NT2/D1 (cell line): ENCODE results near the gene BLTP3B.

ENCODE experiments used
- SUZ12 ChIP-seq: IDR thresholded peaks from 2 replicates; pipeline ENCODE4 v1.6.1; 2011; ENCODE audit not compliant: insufficient read length, insufficient read depth; ENCODE audit errors: extremely low read depth
- YY1 ChIP-seq: IDR thresholded peaks from 2 replicates; pipeline ENCODE4 v1.6.1; 2011; ENCODE audit not compliant: insufficient read length, insufficient read depth
- ZNF274 ChIP-seq: IDR thresholded peaks from 2 replicates; pipeline ENCODE4 v1.6.1; 2011; ENCODE audit warnings: mild to moderate bottlenecking, low read depth, low read length

GRCh38 chr12:100146252-100146651 lies 3.6 kb upstream of the BLTP3B start:
- TF ChIP-seq ZNF274 (no peak), YY1 (no peak), SUZ12 (no peak)
